Fibroblast of pulmonary artery (primary cell): Measurements from ENCODE around the gene TGOLN2.
"Not testable (repeated sequence)": the region's sequence is repeated elsewhere in the genome, so short reads cannot be mapped to it uniquely, and the experiment has no call there.

Source experiments
- DNase-seq: peaks from one replicate; pipeline ENCODE4 v3.0.0-alpha.2; 2010; ENCODE audit warnings: low read depth
- H3K4me3 ChIP-seq: replicated peaks from 2 replicates; pipeline ENCODE4 v1.5.1; 2011; ENCODE audit warnings: low read depth, mild to moderate bottlenecking, control low read depth, low read length, moderate library complexity
- TF ChIP-seq, protein P1 (sequence below): IDR thresholded peaks from 2 replicates; pipeline ENCODE4 v1.5.1; 2011; ENCODE audit warnings: mild to moderate bottlenecking, control low read depth, low read length, inconsistent platforms; ENCODE audit errors: missing control alignments

TGOLN2 gene

DNA sequence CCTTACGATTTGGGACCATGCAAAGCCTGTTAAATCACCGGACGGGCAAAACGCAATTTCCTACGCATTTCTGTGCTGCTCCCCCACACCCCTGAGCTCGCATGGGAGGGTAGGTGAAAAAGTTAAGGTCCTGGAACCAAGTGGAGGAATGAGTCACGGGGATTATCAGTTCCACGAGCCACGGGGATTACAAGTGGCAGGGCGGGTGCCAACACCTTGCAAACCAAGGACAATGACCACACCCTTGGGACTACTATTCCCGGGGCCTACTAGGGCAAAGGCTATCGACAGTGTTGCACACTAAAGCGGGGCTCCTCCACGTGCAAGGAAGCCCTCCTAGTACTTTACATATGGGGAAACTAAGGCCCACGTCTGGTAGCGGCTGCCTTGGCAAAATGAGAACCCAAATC lies 26.1 kb upstream of the TGOLN2 start:
- DNase-seq, result peak; percentile 27
- H3K4me3 ChIP-seq, result peak overlapping the region; percentile 97
- TF ChIP-seq, protein P1, sequence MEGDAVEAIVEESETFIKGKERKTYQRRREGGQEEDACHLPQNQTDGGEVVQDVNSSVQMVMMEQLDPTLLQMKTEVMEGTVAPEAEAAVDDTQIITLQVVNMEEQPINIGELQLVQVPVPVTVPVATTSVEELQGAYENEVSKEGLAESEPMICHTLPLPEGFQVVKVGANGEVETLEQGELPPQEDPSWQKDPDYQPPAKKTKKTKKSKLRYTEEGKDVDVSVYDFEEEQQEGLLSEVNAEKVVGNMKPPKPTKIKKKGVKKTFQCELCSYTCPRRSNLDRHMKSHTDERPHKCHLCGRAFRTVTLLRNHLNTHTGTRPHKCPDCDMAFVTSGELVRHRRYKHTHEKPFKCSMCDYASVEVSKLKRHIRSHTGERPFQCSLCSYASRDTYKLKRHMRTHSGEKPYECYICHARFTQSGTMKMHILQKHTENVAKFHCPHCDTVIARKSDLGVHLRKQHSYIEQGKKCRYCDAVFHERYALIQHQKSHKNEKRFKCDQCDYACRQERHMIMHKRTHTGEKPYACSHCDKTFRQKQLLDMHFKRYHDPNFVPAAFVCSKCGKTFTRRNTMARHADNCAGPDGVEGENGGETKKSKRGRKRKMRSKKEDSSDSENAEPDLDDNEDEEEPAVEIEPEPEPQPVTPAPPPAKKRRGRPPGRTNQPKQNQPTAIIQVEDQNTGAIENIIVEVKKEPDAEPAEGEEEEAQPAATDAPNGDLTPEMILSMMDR, result no peak

DNA sequence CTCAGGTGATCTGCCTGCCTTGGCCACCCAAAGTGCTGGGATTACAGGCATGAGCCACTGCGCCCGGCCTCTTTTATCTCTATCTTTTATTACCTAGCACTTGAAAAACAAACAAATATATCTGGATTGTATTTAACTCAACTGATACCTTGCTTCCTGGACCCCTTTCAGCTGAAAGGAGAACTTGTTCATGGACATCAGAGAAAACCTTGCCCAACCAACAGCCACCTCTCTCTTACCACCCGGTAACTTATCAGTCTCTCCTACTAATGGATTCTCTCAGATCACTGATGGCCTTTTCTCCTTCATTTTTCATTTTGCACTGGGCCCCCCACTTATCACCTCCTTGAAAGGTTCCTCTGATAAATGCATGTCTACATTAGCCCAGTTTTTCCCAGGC lies 19.8 kb upstream of the TGOLN2 start:
- TF ChIP-seq, protein P1, result no peak
- DNase-seq, result no peak
- no peak overlapping the region for H3K4me3 ChIP-seq

DNA sequence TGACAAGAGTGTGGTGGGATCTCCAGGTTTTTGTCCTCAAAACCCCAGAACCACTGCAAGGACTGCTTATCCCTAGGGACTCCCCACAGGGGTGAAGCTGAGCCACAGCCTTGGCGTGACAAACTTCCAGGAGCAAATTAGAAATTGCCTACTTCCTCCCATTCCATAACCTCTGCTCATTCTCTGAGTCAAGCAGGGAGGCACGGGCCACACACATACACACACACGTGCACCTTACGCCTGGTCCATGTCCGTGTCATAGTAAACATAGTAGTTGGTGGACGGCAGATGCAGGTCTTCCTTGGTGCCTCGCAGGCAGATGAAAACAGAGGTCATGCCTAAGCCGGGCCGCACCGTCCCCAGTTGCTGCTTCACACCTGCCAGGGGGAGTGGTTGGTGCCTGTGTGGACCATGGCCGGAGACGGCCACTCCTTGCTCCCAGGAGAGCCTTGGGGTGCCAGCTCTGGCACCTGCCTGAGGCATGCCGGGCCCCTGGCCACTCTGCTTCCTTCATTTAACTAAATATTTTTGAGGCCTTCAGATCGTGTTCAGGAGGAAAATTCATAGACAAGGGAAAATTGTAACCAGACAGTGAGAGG lies 16.7 kb upstream of the TGOLN2 start:
- TF ChIP-seq, protein P1, result no peak
- no peak for DNase-seq
- H3K4me3 ChIP-seq, result no peak overlapping the region

DNA sequence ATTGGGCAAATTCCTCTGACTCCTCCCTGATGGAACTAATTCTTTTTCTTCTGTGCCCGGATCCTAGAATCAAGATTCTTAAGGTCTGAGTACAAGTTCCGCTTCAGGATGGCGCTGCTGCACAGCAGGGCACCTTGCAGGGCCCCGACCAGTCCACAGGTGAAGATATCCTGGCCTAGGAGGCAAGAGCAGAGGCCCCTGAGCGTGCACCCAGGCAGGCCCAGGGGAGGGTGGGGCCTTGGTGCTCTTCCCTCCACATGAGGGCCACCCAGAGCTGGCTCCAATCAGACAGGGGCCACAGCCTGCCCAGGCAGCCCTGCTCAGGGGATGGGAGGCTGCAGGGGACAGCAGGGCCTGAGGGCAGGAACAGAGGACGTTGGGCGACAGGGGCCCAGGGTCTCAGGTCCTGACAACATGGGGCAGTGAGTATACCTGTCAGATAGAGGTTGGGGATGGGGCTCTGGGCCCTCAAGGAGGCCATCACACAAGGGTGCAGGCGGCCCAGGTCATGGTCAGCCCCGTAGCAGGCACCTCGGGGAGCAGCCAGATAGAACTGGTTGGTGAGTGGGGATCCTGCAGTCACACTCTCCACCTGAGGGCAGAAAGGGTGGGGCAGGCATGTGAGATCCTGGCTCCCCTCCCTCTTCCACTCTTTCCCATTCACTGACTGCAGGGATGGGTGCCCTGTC lies 15.6 kb upstream of the TGOLN2 start:
- not testable (repeated sequence) for H3K4me3 ChIP-seq, DNase-seq

DNA sequence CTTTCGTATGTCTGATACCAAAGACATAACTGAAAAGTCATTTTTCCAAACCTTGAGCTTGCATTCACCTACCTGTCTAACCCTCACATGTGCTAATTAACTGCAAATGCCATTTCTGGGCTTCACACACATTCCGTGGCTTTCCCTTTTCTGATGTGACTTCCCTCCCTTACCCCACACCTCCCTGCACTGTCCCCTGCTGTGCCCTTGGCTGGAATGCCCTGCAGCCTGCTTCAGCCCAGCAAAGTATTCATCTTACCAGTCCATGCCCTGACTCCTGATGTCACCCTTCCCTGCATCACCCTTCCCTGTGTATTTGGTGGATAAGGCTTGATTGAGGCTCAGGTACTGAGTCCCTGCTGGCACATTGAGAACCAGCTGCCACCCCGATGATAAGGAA lies 14.4 kb upstream of the TGOLN2 start:
- TF ChIP-seq, protein P1, result no peak
- no peak for DNase-seq
- H3K4me3 ChIP-seq, result no peak overlapping the region

DNA sequence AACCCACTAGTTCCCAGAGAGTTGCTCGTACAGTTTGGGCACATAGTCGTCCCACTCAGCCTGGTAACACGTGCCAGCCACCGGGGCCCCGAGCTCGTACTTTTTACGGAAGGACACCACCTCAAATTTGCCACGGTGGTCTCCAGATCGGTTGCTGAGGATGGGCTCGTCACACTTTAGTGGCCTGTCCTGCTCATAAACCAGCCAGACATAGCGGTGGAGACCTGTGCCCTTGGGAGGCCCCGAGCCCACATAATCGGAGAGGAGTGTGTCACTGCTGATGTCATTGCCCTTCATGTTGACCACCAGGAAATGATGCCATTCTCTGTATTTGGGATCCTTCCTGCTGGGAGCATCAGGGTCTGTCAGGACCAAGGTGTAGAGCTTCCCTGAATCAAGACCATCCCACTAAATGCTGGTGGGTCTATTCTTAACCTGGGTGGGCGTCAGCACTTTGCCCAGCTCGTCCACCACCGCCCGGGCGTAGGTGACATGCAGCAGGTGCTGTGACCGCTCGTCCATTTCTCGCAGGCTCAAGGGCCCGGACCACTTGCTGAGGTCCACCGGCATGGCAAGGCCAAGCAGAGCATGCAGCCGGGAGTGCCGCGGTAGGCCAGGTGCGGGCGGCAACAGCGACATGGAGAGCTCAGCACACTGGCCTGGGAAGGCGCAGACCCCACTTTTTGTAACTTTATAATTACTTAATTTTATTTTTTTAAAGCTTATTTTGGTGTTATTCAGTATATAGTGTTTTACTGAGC lies 13.7 kb upstream of the TGOLN2 start:
- TF ChIP-seq, protein P1, result no peak
- no peak overlapping the region for H3K4me3 ChIP-seq
- no peak for DNase-seq

DNA sequence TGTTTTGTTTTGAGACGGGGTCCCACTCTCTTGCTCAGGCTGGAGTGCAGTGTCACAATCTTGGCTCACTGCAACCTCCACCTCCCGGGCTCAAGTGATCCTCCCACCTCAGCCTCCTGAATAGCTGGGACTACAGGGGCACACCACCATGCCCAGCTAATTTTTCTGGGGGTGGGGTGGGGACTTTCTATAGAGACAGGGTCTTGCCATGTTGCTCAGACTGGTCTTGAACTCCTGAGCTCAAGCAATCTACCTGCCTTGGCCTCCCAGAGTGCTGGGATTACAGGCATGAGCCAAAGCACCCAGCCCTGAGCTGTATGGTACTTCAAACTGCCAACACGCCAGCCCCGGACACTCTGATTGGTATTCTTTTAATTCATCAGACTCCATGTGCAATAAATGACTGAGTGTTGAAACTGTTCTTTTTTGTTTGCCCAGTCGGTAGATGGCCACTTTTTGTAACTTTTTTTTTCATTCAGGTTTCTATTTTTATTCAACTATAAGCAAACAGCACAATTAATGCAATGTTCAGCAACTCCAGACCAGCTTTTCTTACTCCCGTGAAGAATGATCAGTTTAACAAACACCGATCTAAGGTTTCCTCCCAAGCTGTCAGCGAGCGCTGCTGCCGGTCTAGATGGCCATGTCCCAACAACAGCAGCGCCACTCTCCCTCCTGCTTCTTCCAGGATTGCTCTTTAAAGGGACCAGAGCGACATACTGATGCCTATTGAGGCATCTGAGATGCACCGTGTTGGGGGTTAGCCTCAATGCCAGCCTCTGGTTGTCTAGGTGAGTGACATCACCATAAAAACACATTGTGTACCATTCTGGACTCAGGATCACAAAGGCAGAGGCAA lies 12.5 kb upstream of the TGOLN2 start:
- no peak for DNase-seq
- TF ChIP-seq, protein P1, result no peak
- no peak overlapping the region for H3K4me3 ChIP-seq
